ENCODE measurements around the gene ITPR1.
A peak's percentile ranks its signal among the peaks of the same experiment; 100 is the strongest.

Gene ITPR1

DNA sequence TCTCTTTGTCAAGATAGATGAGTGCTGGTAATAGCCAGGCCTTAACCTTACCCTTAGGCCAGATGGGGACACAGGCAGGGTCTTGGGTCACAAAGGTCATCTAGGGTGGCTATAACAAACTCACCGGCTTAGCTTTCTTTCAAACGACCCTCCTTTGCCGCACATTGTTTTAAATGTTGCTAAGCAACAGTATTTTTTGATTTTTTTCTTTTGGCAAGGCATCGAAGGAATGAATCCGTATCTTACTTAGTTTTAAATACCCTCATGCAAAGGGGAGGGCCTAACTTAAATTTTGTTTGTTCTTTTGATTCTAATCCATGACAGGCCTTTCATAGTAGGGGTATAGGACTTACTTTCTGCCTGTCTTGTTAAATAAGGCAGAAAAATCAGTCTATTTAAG lies 35.2 kb downstream of the ITPR1 start:
- Histone ChIP-seq H3K4me3 (ENCODE audit: low read length) (no peak overlapping the region), H3K27me3 (replicated peaks; ENCODE audit: control insufficient read depth, insufficient read depth, low read length) (no peaks in the 10 kb centered on the region), H3K9ac (ENCODE audit: low read length) (no peak overlapping the region), H3K9me3 (ENCODE audit: control insufficient read depth, low read length) (no peaks in the 10 kb centered on the region), H3K4me1 (ENCODE audit: control insufficient read depth, insufficient read depth, low read length) (peaks cover 38% of the 10 kb centered on the region), H3K36me3 (ENCODE audit: control insufficient read depth, insufficient read depth, low read length, severe bottlenecking) (no peaks in the 10 kb centered on the region)
- DNase-seq (ENCODE audit: low read depth) = no peak

- no peaks in the 10 kb centered on the region for H3K9me3 ChIP-seq (ENCODE audit: control insufficient read depth, low read length)
- no peak overlapping the region for H3K9ac ChIP-seq (ENCODE audit: low read length)
- no peaks in the 10 kb centered on the region for H3K27me3 ChIP-seq (replicated peaks; ENCODE audit: control insufficient read depth, insufficient read depth, low read length)
- H3K36me3 ChIP-seq (ENCODE audit: control insufficient read depth, insufficient read depth, low read length, severe bottlenecking) = no peaks in the 10 kb centered on the region
- DNase-seq (ENCODE audit: low read depth) = peak; percentile 43
- peaks cover 40% of the 10 kb centered on the region for H3K4me1 ChIP-seq (ENCODE audit: control insufficient read depth, insufficient read depth, low read length)
- no peak overlapping the region for H3K4me3 ChIP-seq (ENCODE audit: low read length)
These were observed 35.9 kb downstream of the ITPR1 start for GRCh38 chr3:4528819-4529600.

DNA sequence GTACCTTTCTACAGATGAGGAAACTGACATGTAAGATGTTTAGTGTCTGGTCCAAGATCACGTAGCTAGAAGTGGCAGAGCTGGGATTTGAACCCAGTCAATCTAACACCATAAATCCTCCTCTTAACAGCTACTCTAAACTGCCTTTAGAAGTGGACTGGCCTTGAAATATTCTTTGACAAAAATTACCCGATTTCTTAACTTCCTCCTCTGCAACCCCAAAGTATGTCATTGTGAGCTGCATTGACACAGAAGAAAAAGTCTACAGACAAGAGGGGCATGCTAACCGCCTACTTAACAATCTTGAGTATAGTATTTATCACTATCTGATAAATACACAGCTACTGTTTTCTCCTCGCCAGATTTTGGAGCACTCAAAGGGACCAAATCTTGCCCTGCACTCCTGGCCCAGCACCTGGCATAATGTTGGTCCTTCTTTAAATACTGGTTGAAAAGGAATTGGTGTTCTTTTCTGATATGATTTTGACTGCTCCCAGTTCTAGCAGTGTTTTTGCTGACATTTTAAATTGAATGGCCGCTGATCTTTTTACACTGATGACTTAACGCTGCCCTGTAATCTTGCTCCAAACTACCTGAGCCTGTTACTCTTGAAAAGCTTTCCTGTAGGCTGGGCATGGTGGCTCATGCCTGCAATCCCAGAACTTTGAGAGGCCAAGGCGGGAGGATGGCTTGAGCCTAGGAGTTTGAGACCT lies 36.9 kb downstream of the ITPR1 start:
- Histone ChIP-seq H3K4me1 (ENCODE audit: control insufficient read depth, insufficient read depth, low read length) (peaks cover 39% of the 10 kb centered on the region), H3K9ac (ENCODE audit: low read length) (no peak overlapping the region), H3K27me3 (replicated peaks; ENCODE audit: control insufficient read depth, insufficient read depth, low read length) (no peaks in the 10 kb centered on the region), H3K4me3 (ENCODE audit: low read length) (no peak overlapping the region), H3K36me3 (ENCODE audit: control insufficient read depth, insufficient read depth, low read length, severe bottlenecking) (no peaks in the 10 kb centered on the region), H3K9me3 (ENCODE audit: control insufficient read depth, low read length) (no peaks in the 10 kb centered on the region)
- no peak for DNase-seq (ENCODE audit: low read depth)

DNA sequence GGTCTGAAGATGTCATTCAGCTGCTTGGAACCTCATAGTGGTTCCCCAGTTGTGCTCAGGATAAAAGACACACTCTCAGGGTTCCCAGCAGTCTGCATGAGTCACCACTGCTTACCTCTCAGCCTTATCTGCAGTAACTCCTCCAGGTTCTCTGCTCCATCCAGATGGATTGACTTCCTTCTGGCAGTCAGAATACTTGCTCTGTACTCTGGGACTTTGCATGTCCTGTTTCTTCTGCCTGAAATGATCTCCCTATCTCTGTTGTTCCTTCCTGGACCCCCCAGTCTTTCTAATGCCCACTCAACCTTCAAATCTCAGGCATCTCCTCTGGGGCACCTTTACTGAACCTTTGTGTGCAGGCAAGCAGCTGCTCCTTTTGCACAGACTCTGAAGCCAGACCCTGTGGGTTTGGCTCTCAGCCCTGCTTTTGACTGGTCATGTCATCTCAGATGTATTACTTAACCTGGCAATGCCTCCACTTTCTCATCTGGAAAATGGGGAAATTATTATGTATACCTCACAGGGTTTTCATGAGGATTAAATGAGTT lies 38.4 kb downstream of the ITPR1 start:
- no peak for DNase-seq (ENCODE audit: low read depth)
- Histone ChIP-seq H3K4me3 (ENCODE audit: low read length) (no peak overlapping the region), H3K9ac (ENCODE audit: low read length) (no peak overlapping the region), H3K9me3 (ENCODE audit: control insufficient read depth, low read length) (no peaks in the 10 kb centered on the region), H3K27me3 (replicated peaks; ENCODE audit: control insufficient read depth, insufficient read depth, low read length) (no peaks in the 10 kb centered on the region), H3K4me1 (ENCODE audit: control insufficient read depth, insufficient read depth, low read length) (peaks cover 46% of the 10 kb centered on the region), H3K36me3 (ENCODE audit: control insufficient read depth, insufficient read depth, low read length, severe bottlenecking) (no peaks in the 10 kb centered on the region)

DNA sequence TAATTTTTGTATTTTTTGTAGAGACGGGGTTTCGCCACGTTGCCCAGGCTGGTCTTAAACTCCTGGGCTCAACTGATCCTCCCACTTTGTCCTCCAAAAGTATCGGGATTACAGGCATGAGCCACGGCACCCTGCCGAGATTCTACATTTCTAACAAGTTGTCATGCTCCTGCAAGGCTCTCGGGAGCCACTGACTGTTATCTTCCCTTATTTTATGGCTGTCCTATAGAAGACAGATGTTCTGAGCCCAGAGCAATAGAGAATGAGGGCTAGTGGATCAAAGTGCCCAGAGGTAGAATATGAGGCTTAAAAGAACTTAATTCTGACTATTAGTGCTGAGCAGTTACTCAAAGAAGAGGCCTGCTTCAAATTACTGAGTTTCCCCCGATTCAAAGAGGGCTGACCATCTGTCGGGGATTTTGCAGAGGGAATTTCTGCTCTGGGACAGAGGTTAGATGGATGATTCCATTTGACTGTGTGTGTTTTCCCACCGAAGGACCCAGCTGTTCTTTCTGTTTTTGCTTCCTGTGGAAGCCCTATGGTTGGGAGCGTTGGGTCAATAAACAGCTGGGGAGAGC lies 39.5 kb downstream of the ITPR1 start:
- no peaks in the 10 kb centered on the region for H3K36me3 ChIP-seq (ENCODE audit: control insufficient read depth, insufficient read depth, low read length, severe bottlenecking)
- H3K9ac ChIP-seq (ENCODE audit: low read length) = no peak overlapping the region
- no peak for DNase-seq (ENCODE audit: low read depth)
- no peak overlapping the region for H3K4me3 ChIP-seq (ENCODE audit: low read length)
- peaks cover 46% of the 10 kb centered on the region for H3K4me1 ChIP-seq (ENCODE audit: control insufficient read depth, insufficient read depth, low read length)
- H3K9me3 ChIP-seq (ENCODE audit: control insufficient read depth, low read length) = no peaks in the 10 kb centered on the region
- no peaks in the 10 kb centered on the region for H3K27me3 ChIP-seq (replicated peaks; ENCODE audit: control insufficient read depth, insufficient read depth, low read length)

DNA sequence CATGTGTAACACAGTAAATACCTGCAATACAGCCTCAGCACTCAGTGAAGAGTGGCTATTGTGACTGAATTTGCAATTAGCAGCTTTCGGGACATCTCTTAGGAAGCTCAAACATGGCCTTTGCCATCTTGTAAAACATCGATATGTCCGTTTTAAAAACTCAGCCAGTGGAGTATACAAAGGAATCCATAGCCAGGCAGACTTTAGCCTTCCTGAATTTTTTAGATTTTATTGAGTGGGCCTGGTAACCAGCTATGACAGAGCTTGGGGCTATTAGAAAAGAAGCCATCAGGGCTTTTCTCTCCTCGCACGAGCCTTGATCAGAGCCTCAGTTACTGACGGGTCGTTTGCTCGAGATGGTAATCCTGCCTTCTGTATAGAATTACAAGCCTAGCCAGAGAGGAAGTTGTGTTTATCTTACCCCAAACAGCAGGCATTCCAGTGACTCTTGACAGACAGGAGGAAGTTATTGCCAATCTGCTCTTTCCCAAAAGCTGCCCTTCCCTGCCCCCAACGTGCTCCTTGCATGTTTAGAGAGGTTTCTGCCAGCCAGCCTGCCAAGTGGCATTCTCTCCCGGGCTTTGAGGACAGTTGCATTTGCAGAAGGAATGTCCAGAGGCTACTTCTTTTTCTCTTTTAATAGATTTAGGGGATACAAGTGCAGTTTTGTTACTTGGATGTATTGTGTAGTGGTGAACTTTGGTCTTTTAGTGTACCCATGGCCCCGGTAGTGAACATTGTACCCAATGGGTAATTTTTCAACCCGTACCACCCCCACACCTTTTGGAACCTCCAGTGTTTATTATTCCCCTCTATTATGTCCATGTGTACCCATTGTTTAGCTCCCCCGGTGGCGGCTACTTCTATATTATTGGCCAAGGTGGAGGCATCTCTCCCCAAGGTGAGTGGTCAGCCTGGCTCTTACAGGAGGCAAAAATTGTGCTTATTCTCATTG lies 40.6 kb downstream of the ITPR1 start:
- H3K27me3 ChIP-seq (replicated peaks; ENCODE audit: control insufficient read depth, insufficient read depth, low read length) = no peaks in the 10 kb centered on the region
- peak; percentile 57 for DNase-seq (ENCODE audit: low read depth)

DNA sequence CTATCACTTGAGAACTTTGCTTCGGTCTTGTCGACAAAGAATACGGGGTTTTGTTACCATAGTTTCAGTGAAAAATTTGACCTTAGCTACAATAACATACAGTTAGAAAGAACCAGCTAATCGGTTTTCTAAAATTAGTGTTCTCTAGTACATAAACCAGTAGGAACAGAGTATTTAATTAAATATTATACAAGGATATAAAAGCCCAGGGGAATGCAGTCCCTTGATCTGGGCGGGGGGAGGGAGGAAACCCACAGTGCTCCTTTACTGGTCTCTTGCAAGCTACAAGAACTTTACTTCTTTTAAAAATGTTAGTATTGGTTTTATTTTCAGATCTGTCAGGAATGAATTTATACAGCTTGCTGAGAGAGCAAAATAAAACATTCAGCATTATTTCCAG lies 41.8 kb downstream of the ITPR1 start:
- Histone ChIP-seq H3K9ac (ENCODE audit: low read length) (no peak overlapping the region), H3K36me3 (ENCODE audit: control insufficient read depth, insufficient read depth, low read length, severe bottlenecking) (no peaks in the 10 kb centered on the region), H3K4me3 (ENCODE audit: low read length) (no peak overlapping the region), H3K27me3 (replicated peaks; ENCODE audit: control insufficient read depth, insufficient read depth, low read length) (no peaks in the 10 kb centered on the region), H3K4me1 (ENCODE audit: control insufficient read depth, insufficient read depth, low read length) (peaks cover 36% of the 10 kb centered on the region), H3K9me3 (ENCODE audit: control insufficient read depth, low read length) (peaks cover 3% of the 10 kb centered on the region)
- DNase-seq (ENCODE audit: low read depth) = no peak

More for the DNA sequence above, 40.6 kb downstream of the ITPR1 start:
- no peaks in the 10 kb centered on the region for H3K9me3 ChIP-seq (ENCODE audit: control insufficient read depth, low read length)
- H3K4me3 ChIP-seq (ENCODE audit: low read length) = peak overlapping the region; percentile 56
- H3K4me1 ChIP-seq (ENCODE audit: control insufficient read depth, insufficient read depth, low read length) = peaks cover 41% of the 10 kb centered on the region
- H3K36me3 ChIP-seq (ENCODE audit: control insufficient read depth, insufficient read depth, low read length, severe bottlenecking) = no peaks in the 10 kb centered on the region
- H3K9ac ChIP-seq (ENCODE audit: low read length) = no peak overlapping the region

DNA sequence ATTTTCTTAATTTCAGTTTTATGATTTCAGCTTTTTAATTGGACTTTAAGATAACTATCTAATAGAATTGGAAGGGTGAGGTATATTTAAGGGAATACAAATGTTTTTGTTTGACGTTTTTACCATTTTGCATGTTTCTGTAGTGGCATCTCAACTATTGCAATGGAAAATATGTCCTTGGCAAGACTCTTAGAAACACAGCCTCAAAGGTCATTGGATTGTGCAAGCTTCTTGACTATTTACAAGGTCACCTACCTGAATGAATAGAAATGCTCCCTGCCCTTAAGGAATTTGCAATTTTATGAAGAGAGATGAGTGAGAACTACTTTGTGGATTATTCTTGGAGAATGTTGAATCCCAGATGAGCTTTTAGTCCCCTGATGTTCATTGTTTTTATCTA lies 43.1 kb downstream of the ITPR1 start:
- Histone ChIP-seq H3K27me3 (replicated peaks; ENCODE audit: control insufficient read depth, insufficient read depth, low read length) (no peaks in the 10 kb centered on the region), H3K4me3 (ENCODE audit: low read length) (no peak overlapping the region), H3K4me1 (ENCODE audit: control insufficient read depth, insufficient read depth, low read length) (peaks cover 36% of the 10 kb centered on the region), H3K9me3 (ENCODE audit: control insufficient read depth, low read length) (peaks cover 15% of the 10 kb centered on the region), H3K36me3 (ENCODE audit: control insufficient read depth, insufficient read depth, low read length, severe bottlenecking) (no peaks in the 10 kb centered on the region), H3K9ac (ENCODE audit: low read length) (no peak overlapping the region)
- DNase-seq (ENCODE audit: low read depth) = peak; percentile 38

DNA sequence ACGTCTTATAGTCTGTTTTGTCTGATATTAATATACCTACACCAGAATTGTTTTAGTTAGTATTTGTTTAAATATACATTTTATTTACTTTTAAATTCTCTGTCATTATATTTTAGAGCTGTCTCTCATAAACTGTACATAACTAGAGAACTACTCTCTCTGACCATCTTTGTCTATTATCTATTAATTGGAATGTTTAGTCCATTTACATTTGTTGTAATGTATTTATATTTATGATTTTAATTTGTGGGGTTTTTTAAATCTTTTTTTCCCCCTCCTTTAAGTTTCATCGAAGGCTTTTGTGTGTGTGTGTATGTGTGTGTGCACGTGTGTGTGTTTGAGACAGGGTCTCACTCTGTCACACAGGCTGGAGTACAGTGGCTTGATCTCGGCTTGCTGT lies 47.1 kb downstream of the ITPR1 start:
- no peak overlapping the region for H3K4me3 ChIP-seq (ENCODE audit: low read length)
- H3K9me3 ChIP-seq (ENCODE audit: control insufficient read depth, low read length) = peaks cover 15% of the 10 kb centered on the region
- no peak for DNase-seq (ENCODE audit: low read depth)
- H3K4me1 ChIP-seq (ENCODE audit: control insufficient read depth, insufficient read depth, low read length) = peaks cover 7% of the 10 kb centered on the region
- no peaks in the 10 kb centered on the region for H3K36me3 ChIP-seq (ENCODE audit: control insufficient read depth, insufficient read depth, low read length, severe bottlenecking)
- no peaks in the 10 kb centered on the region for H3K27me3 ChIP-seq (replicated peaks; ENCODE audit: control insufficient read depth, insufficient read depth, low read length)
- no peak overlapping the region for H3K9ac ChIP-seq (ENCODE audit: low read length)

GRCh38 chr3:4543110-4543509 lies 50.0 kb downstream of the ITPR1 start:
- H3K27me3 ChIP-seq (replicated peaks; ENCODE audit: control insufficient read depth, insufficient read depth, low read length) = no peaks in the 10 kb centered on the region
- peaks cover 15% of the 10 kb centered on the region for H3K9me3 ChIP-seq (ENCODE audit: control insufficient read depth, low read length)
- H3K4me3 ChIP-seq (ENCODE audit: low read length) = no peak overlapping the region
- no peaks in the 10 kb centered on the region for H3K4me1 ChIP-seq (ENCODE audit: control insufficient read depth, insufficient read depth, low read length)
- no peak overlapping the region for H3K9ac ChIP-seq (ENCODE audit: low read length)
- H3K36me3 ChIP-seq (ENCODE audit: control insufficient read depth, insufficient read depth, low read length, severe bottlenecking) = no peaks in the 10 kb centered on the region
- DNase-seq (ENCODE audit: low read depth) = no peak

Measured in adipocyte (in vitro differentiated cells).